Type B pancreatic cell (in vitro differentiated cells): ENCODE results near the gene MRGPRE. TPM values are rescaled to one million over a fixed set of nuclear protein-coding genes. Genes with fewer than 3 reads are reported as not detected.

Experiments used
- DNase-seq: peaks from one replicate; pipeline ENCODE4 v3.0.0; 2021; ENCODE audit warnings: mixed read lengths; ENCODE audit not compliant: unreplicated experiment; ENCODE audit errors: extremely low spot score
- H3K27ac Mint-ChIP-seq: 2 replicates; pipeline ENCODE4 v1.8.0; 2021; ENCODE audit warnings: mild to moderate bottlenecking, mixed read lengths
- H3K27me3 Mint-ChIP-seq: 2 replicates; pipeline ENCODE4 v1.8.0; 2021; ENCODE audit warnings: mixed read lengths
- H3K36me3 Mint-ChIP-seq: 2 replicates; pipeline ENCODE4 v1.8.0; 2021; ENCODE audit warnings: mixed read lengths
- H3K4me1 Mint-ChIP-seq: one replicate; pipeline ENCODE4 v1.8.0; 2021; ENCODE audit warnings: mixed read lengths; ENCODE audit not compliant: unreplicated experiment
- H3K4me3 Mint-ChIP-seq: 2 replicates; pipeline ENCODE4 v1.8.0; 2021; ENCODE audit warnings: mild to moderate bottlenecking, mixed read lengths
- H3K9me3 Mint-ChIP-seq: 2 replicates; pipeline ENCODE4 v1.8.0; 2021; ENCODE audit warnings: mixed read lengths
- CTCF ChIP-seq: fragments of 200-600 bp; sonication (generic); conservative IDR thresholded peaks from 2 replicates; pipeline ENCODE4 v1.5.0; 2021; ENCODE audit warnings: antibody characterized with exemption, mild to moderate bottlenecking
- total RNA-seq: library from RNA; stranded (reverse); gene quantifications from 2 replicates; pipeline ENCODE4 v1.2.1, GENCODE V29; 2021; ENCODE audit warnings: low replicate concordance

The MRGPRE gene
- total RNA-seq, 1 donor from 2014 or later, result not detected

- H3K27me3 Mint-ChIP-seq, result peaks cover 26% of the 10 kb centered on the region
- TF ChIP-seq CTCF, result no peak
- peaks cover 6% of the 10 kb centered on the region for H3K4me1 Mint-ChIP-seq
- no peaks in the 10 kb centered on the region for H3K9me3 Mint-ChIP-seq
- DNase-seq, result no peak
- H3K4me3 Mint-ChIP-seq, result no peak overlapping the region
- H3K36me3 Mint-ChIP-seq, result no peaks in the 10 kb centered on the region
- no peak overlapping the region for H3K27ac Mint-ChIP-seq
These were observed 9.0 kb downstream of the MRGPRE start for GRCh38 chr11:3222941-3223915.

- H3K4me1 Mint-ChIP-seq, result peaks cover 6% of the 10 kb centered on the region
- no peak overlapping the region for H3K27ac Mint-ChIP-seq
- TF ChIP-seq CTCF, result no peak
- H3K27me3 Mint-ChIP-seq, result peaks cover 26% of the 10 kb centered on the region
- H3K4me3 Mint-ChIP-seq, result no peak overlapping the region
- no peaks in the 10 kb centered on the region for H3K36me3 Mint-ChIP-seq
- DNase-seq, result no peak
- H3K9me3 Mint-ChIP-seq, result no peaks in the 10 kb centered on the region
These were observed 10.0 kb downstream of the MRGPRE start for GRCh38 chr11:3222003-3222855.

GRCh38 chr11:3221408-3222002, 10.7 kb downstream of the MRGPRE start:
- peak; percentile 67 for DNase-seq
- H3K4me3 Mint-ChIP-seq, result no peak overlapping the region
- peaks cover 29% of the 10 kb centered on the region for H3K27me3 Mint-ChIP-seq
- no peaks in the 10 kb centered on the region for H3K9me3 Mint-ChIP-seq
- no peaks in the 10 kb centered on the region for H3K36me3 Mint-ChIP-seq
- no peak overlapping the region for H3K27ac Mint-ChIP-seq
- no peak for TF ChIP-seq CTCF
- peaks cover 6% of the 10 kb centered on the region for H3K4me1 Mint-ChIP-seq

- Mint-ChIP-seq H3K36me3 (no peaks in the 10 kb centered on the region), H3K4me1 (peaks cover 6% of the 10 kb centered on the region), H3K27me3 (peaks cover 34% of the 10 kb centered on the region), H3K9me3 (no peaks in the 10 kb centered on the region), H3K27ac (no peak overlapping the region), H3K4me3 (no peak overlapping the region)
- DNase-seq, result peak; percentile 67
- no peak for TF ChIP-seq CTCF
These were observed 11.5 kb downstream of the MRGPRE start for GRCh38 chr11:3220521-3221407.

GRCh38 chr11:3220101-3220500, 12.1 kb downstream of the MRGPRE start:
- no peak for TF ChIP-seq CTCF
- Mint-ChIP-seq H3K9me3 (no peaks in the 10 kb centered on the region), H3K4me3 (no peak overlapping the region), H3K4me1 (peaks cover 6% of the 10 kb centered on the region), H3K27ac (no peak overlapping the region), H3K27me3 (peaks cover 38% of the 10 kb centered on the region), H3K36me3 (no peaks in the 10 kb centered on the region)
- no peak for DNase-seq
